ENCODE measurements around the gene YWHAB. TPM values are rescaled to one million over a fixed set of nuclear protein-coding genes. Genes with fewer than 3 reads are reported as not detected.

The YWHAB gene
- polyA plus RNA-seq, 1 donor: 104 TPM

DNA sequence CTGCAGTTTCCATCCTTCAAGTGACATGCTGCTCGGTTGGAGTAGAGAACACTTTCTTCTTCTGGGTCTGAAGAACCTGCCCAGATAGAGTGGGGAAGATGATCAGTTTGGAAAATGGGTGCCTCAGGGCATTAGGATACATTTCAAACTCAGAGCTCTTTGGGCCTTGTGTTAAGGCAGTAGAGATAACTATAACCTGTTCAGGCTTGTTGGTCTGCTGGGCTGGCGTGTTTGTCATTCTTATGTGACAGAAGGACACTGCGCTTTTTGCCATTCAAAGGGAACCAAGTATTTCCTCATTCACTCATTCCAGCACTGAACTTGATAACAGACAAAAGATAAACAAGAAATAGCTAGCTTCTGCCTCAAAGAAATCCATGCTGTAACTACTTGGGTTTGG, 70.9 kb downstream of the YWHAB start:
- no peak for DNase-seq

Other genes starting within 250 kb of the YWHAB start
- 6.0 TPM for gene ADA, start 234.0 kb upstream of the YWHAB start, polyA plus RNA-seq (ENCODE audit: insufficient read length)
- 0.15 TPM for gene CCN5, start 170.3 kb upstream of the YWHAB start, polyA plus RNA-seq (ENCODE audit: insufficient read length)
- gene KCNK15, start 139.8 kb upstream of the YWHAB start, polyA plus RNA-seq (ENCODE audit: insufficient read length): 0.40 TPM
- 9.0 TPM for gene RIMS4, start 75.2 kb upstream of the YWHAB start, polyA plus RNA-seq (ENCODE audit: insufficient read length)
- gene PABPC1L, start 24.4 kb downstream of the YWHAB start, polyA plus RNA-seq (ENCODE audit: insufficient read length): 17.6 TPM
- gene TOMM34, start 74.7 kb downstream of the YWHAB start, polyA plus RNA-seq (ENCODE audit: insufficient read length): 14.0 TPM
- 9.2 TPM for gene STK4, start 80.8 kb downstream of the YWHAB start, polyA plus RNA-seq (ENCODE audit: insufficient read length)
- gene KCNS1, start 215.4 kb downstream of the YWHAB start, polyA plus RNA-seq (ENCODE audit: insufficient read length): 0.04 TPM
- not detected for gene WFDC5, start 229.5 kb downstream of the YWHAB start, polyA plus RNA-seq (ENCODE audit: insufficient read length)
- gene WFDC12, start 238.8 kb downstream of the YWHAB start, polyA plus RNA-seq (ENCODE audit: insufficient read length): not detected

Measured in hindlimb muscle (tissue), 1 donor.